HG02981 (cell line): ENCODE measurements around the gene SLCO4A1.

Source experiments
- ATAC-seq: cut with Tn5 transposase; IDR thresholded peaks from one replicate; pipeline ENCODE4 v1.9.1; 2021; ENCODE audit warnings: mild to moderate bottlenecking, moderate library complexity; ENCODE audit not compliant: unreplicated experiment

SLCO4A1 gene

DNA sequence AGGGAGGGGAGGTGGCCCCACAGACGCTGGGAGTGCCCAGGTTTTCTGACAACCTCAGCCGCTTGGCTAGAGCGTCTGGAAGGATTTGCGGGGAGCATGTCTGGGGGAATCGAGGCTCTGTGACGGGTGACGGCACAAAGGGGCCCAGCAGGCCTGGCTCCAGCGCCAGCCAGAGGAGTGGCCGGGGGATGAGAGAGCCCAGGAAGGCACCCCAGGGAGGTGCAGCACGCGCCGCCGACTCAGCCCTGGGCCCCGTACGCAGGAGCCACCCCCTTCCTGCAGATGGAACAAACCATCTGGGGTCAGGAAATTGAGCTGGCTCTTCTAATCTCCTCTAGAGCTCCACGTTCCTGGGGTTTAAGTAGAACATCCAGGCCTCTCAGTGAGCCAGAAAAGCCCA lies 5.9 kb upstream of the SLCO4A1 start:
- no peak for ATAC-seq

- ATAC-seq: no peak
These were observed 5.2 kb upstream of the SLCO4A1 start for GRCh38 chr20:62637110-62637509.

DNA sequence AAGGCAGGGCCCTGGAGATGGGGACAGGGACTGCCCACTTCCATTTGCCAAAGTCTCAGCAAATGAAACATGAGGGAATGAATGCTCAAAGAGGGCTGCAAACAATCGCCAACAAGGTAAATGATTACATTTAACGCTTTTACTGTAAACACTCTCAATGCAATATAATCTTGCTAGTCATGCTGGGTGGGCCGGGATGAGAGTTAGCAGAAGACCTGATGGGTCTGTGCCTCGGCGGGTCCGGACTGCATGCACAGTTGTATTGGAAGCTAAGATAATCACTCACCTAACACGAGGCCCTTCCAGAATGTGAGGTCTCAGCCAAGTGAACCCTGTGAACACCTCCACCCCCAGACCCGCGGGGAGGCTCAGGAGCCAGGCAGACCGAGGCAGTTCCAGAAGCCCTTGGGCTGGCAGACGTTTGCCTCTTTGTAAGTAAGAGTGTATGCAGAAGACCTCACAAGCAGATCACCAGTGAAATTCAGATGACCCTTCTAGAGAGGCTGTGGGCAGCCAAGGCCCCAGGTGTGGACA lies 4.7 kb upstream of the SLCO4A1 start:
- ATAC-seq: no peak

- no peak for ATAC-seq
These were observed 4.2 kb upstream of the SLCO4A1 start for GRCh38 chr20:62638055-62638570.

- ATAC-seq: no peak
These were observed 3.5 kb upstream of the SLCO4A1 start for GRCh38 chr20:62638679-62639406.

GRCh38 chr20:62639765-62640164 lies 2.5 kb upstream of the SLCO4A1 start:
- ATAC-seq: no peak

GRCh38 chr20:62640870-62641269 lies 1.4 kb upstream of the SLCO4A1 start:
- ATAC-seq: no peak

DNA sequence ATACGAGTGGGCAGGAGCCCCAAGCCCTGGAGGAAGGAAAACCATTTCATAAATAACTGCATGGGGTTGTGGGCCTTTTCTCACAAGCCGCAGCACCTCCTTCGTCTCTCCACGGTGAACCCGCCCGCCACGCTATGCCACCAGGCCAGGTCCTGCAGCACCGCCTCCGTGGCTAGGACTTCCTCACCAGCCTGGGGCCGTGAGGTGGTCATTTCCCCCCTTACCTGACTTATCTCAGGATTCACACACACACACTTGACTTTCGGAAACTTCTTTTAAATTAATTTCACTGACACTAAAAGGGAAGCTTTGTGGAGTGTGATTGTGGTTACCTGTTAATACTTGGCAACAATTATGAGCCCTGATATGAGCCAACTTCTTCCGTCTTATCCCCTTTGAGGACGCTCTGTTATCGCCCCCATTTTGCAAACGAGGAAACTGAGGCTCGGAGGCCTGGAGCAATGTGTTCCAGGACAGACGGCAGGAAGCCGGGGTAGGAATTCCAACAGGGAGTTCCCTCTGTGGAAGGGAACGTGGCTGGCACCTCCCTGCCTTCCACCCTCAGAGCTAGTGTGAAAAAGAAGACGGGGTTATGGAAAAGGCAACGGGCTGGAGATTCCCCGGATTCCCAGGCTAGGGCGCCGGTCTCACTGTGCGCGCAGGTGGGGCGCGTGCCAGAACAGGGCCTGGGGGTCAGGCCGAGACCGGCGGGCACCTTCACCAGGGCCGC lies 817 bp upstream of the SLCO4A1 start:
- no peak for ATAC-seq

DNA sequence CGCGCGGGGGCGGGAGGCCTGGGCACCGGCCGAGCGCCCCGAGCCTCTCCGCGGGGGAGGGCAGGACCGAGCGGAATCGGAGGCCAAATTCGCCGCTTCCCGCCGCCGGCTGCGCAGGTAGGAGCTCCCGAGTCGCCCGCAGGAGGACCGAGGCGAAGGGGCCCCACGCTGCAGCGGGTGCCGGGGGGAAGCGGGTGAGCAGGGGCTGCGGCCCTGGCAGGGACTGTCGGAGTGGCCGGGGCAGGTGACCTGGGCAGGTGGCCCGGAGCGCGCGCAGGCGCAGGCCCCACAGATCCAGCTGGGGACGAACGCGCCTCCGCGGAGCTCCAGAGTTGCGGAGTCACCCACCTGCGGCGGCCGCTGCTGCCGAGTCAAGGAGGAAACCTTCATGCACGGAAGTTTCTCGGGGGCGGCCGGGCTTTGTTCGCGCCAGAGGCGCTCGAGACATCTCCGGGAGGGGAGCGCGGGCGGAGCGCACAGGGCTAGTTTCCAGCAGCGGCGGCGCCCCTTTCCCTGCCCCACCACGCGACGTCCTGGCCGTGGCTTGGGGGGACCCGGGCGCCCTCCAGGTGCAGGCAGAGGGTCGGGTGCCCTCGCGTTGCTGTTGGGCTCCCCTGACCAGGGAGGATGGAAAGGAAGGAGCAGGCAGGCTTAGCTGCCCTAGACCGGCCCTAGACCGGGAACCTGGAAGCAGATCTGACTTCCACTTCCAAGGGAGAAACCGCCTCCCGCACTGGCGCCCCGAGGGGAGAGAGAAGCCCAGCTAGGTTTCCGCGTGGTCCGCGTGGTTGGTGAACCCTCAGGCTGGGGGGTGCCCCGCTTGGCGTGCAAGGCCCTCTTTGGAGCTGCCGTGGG lies 590 bp downstream of the SLCO4A1 start:
- ATAC-seq: peak; percentile 21

- ATAC-seq: no peak
These were observed 1.3 kb downstream of the SLCO4A1 start for GRCh38 chr20:62643521-62644043.

DNA sequence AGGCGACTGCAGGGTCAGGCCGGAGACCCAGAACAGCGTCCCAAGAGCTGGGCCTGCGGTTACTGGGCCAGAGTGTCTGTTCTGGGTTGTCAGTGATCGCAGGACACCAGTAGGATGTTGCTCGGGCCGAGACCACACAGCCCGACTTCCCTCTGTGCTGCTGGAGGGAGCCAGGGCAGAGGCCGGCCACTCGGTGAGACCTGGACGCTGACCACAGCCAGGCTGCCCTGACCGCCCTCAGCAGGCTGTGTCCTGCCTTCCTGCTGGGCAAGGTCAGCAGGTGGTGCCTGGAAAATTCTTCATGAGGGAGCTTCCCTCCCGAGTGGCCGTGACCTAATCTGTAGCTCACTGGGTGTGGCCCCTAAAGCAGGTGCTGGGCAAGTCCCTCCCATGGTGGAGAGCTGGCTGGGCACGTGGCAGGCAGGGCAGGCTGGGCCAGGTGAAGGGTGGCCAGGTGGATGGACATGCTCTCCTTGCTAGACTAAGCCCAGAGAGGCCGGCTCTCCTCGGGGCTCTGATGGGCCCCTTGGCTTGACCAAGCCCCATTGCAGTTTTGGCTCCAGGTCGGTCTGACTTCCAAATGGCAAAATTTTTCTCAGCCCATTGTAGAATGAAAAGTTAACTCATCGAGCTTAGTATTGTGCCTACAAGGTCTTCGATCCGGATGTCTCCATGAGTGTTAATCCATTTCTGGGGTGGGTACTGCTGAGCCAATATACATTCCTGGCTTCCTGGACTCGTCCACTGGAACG lies 1.9 kb downstream of the SLCO4A1 start:
- ATAC-seq: no peak

DNA sequence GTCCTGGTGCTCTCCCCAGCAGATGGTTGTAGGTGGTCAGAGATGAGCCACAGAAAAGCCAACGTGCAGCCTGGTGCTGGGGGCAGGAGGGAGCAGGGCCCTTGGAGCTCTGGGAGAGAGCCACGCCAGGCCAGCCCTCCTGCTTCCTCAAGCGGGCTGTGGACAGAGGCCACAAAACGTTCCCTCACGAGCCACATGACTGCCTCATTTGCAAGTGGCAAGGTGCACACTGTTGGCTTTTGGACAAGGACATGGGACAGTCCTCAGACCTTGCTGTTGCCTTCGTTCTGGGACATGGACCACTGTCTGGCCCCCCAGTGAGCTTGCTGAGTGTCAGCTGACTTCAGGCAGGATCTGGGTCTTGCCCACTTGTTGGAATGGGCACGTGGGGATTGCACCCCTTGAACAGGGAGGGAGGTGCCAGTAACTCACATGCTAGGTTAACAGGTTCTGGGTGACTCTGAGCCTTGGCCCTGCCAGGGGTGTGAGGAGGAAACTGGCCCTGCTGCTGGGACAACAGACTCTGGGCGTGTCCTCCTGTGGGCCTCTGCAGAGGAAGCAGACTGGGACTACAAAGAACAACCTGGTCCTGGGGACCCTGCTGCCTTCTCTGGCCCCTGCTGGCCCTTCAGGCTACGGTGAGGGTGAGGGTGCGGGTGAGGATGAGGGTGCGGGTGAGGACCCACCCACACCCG lies 2.6 kb downstream of the SLCO4A1 start:
- no peak for ATAC-seq

- no peak for ATAC-seq
These were observed 3.3 kb downstream of the SLCO4A1 start for GRCh38 chr20:62645613-62646012.

- no peak for ATAC-seq
These were observed 4.7 kb downstream of the SLCO4A1 start for GRCh38 chr20:62646851-62647520.

DNA sequence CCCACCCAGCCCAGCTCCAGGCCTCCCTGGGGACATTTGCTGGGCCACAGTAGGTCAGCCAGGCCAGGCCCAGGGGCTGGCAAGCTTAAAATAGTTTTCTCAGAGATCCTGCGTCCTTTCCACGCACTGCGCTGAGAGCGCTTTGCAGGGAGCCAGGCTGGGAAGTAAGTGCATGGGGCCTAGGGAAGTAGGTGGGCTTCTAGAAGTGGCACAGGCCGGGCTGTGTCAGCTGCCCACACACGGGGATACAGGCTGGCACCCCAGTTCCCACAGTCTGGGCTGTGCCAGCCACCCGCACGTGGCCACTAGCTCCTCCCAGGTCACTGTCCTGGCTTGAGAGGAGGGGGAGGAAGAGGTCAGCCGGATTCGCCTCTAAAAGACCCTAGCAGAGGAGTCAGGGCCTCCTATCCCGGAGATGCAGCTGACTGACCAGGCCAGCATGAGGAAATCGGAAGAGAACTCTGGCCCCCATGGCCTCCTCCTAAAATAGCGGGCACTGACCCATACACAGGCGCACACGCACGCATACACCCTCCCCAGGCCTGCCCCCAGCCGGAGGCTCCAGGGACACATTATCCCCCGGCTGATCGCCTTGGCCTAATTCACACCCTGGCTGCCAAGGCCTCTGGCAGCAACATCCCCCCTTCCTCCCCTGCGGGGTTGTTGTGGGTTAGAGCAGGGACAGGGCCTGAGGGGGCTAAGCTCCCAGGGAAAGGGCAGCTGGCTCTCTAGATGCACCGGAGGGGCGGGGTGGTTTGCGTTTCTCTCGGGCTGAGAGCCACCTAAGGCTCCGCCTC lies 5.4 kb downstream of the SLCO4A1 start:
- ATAC-seq: no peak

DNA sequence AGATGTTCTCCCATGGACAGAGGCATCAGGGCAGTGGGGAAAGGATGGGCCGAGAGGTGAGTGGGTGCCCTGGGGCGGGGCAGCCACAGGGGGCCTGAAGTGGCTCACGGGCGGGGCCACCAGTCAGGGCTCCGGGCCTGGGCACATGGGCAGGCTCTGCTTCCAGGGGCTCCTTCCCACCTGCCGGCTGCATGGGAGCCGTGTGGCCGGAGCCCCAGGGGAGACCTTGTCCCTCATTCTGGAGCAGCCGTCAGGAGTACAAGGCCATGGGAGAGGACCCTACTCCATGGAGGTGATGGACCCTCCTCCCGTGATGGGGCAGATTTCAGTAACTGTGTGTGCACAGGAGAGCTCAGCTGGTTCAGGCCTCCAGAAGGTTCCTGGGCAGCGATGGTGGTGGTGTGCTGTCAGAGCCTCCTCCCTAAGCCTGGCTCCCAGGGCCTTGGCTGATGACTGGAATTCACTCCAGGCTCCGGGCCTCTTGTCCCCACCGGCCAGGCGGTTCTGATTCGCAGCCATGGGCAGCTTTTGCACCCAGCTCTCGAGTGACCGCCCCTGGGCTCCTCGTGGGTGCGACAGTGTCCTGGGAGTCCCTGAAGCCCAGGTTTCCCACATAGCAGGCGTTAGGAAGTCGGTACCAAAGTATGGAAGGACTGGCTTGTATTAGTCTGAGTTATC lies 6.2 kb downstream of the SLCO4A1 start:
- no peak for ATAC-seq

DNA sequence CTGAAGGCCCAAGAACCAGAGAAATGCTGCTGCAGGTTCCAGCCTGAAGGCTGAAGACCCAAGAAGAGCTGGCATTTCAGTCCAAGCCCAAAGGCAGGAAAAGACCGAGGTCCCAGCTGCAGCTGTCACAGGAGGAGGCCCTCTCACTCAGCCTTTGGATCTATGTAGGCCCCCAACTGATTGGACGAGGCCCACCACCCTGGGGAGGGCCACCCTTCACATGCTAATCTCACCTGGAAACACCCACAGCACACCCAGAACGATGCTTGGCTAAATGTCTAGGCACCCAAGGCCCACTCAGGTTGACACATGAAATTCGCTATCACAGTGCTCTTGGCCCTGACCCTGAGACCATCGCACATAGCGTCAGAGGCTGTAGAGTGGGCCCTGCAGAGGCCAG lies 6.8 kb downstream of the SLCO4A1 start:
- no peak for ATAC-seq
